Stimulated activated CD4-positive, alpha-beta T cell treated with anti-CD3 and anti-CD28 coated beads, TNF-alpha, amount 100 ng/mL, for 24 hours (primary cell): ENCODE results near the gene NTNG1.
"Not testable (repeated sequence)": the region's sequence is repeated elsewhere in the genome, so short reads cannot be mapped to it uniquely, and the experiment has no call there.

Source experiments
- DNase-seq, 3 experiments: peaks; one replicate each; pipeline ENCODE4 v3.0.0-alpha.2; 2020; ENCODE audit warnings: low read depth in 3 of 3

Gene NTNG1

GRCh38 chr1:107142666-107143065, 1.8 kb downstream of the NTNG1 start:
- no peak for DNase-seq

DNA sequence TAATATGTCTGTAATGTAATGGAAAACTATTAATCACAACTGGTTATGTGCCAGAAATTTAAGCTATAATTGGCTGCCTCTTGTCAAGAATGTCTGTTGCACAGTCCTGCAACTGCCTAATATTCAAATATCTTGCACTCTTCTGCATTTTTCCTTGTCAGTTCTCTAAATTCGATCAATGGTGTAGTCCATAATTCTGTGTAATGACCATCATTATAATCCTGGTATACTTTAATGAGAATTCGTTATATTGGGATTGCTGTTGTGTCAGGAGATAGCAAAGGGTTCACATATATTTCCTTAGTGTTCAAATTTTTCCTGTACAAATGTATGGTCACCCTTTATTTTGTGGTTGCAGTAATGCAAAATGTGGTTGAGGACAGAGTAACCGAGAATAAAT, 4.8 kb downstream of the NTNG1 start:
- DNase-seq, result no peak

DNA sequence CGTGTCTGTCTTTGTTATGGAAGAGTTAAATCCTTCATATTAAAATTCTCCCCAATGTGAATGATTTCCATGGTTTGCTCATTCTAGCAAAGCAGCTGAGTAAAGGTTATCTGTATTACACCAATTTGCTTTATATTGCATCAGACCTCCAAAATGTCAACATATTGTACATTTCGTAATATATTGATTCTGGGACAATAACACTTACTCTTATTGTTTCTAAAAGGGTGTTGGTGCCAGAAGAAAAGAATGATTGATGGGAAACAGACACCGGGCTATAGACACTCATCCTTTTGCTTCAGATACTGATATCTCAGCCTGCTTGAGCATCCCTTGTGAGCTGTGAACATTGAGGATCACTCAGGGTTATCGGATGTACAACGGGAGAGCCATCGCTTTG, 7.0 kb downstream of the NTNG1 start:
- DNase-seq, result no peak

GRCh38 chr1:107149946-107150345, 9.1 kb downstream of the NTNG1 start:
- no peak for DNase-seq

DNA sequence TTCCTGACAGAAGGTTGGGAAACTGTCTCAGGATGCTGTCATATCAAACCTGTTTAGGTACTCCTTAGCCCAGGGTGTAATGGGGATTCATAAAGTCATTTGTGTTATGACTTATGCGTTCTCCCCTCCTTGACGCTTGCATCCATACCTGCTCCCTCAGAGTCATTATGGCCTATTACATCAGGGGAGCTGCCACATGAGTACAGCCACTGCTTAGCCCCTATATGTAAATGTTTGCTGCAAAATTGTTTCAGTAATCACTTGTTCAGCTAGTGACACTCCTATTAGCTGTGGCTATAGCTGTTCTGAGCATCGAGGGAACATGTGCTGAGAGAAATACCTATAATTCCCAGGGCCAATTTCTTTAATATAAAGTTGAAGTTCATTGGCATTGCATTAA, 10.5 kb downstream of the NTNG1 start:
- no peak for DNase-seq

DNA sequence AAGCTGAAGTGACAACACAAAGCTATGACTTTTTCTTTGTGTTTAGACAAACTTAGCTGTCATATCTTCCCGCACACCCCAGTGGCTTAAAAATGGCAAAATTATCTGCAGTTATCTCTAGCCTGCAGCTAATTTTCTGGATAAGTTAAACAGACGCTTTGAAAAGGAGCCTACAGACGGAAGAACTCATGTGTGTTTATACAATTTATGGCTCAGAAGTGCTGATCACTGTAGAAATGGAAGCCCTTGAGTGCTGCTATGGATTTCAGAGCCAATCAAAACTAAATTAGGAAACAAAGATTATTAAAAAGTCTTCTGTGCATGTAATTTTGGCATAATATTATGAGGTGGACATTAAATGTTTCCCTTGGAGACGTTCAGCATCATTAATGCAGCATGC, 11.6 kb downstream of the NTNG1 start:
- no peak for DNase-seq

DNA sequence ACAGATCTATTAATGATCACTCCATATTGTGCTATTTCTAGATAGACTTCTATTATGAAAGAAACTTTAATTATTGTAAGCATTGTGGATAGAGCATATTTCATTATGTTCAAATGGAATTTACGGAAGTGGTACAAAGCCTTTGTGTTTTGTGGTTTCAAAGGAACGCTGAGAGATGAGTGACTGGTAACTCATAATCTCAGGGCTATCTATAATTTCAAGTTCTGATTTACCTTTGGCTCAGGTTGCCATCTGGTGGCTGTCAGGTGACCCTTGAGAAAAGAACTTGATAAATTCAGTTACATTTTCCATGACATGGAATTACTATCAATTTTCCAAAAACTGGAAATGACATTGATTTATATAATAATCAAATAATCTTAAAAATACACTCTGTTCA, 12.2 kb downstream of the NTNG1 start:
- no peak for DNase-seq

- no peak for DNase-seq
These were observed 17.7 kb downstream of the NTNG1 start for GRCh38 chr1:107158496-107158895.

DNA sequence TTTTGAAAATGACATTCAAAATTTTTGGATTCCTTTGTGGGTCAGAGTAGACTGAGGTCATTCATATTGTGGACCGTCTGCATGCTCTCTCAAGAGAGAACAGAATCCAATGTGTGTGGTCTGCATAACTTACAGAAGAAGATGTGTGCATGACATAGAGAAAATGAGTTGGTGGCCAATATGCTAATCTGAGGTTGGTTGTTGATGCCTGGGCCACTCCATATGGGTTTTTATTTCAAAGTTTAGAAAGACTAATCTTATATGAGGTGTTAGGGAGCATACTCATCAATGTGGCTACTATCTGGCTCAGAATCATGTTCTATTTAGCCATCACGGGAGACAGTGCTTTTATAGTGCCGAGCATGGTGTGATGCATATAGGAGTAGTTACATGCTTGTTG, 18.2 kb downstream of the NTNG1 start:
- no peak for DNase-seq

DNA sequence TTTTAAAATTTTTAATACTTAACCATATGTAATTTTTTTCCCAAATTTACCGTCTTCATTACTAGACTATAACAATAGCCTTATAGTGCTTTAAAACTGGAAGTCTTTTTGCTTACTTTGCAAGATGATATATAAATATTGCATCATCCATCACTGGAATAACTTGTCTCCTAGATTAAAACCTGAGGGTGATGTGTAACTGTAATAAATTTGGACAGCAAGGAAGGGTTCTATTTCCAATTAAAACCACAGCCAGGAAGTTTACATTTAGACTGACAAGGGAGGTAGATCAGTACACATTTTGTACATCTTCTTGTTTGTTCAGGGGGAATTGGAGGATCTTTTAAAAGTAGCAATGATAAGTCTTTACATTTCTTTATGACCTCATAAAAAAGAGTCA, 21.9 kb downstream of the NTNG1 start:
- DNase-seq, result no peak

DNA sequence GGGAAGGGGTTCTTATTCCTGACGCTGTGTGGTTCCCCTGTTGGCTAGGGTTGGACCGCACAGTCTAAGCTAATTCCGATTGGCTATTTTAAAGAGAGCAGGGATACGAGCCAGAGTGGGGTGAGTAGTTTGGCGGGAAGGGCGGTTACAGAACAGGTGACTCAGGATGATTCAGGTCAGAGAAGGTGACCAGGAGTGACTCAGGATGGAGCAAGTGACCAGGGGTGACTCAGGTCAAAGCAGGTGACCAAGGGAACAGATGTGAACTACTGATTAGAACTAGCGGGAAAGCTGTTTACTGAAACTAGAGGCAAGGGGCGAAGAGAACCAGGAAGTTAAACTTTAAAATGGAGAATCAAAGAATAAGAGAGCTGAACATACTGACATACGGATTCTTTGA, 24.1 kb downstream of the NTNG1 start:
- not testable (repeated sequence) for DNase-seq

GRCh38 chr1:107169615-107170014, 28.8 kb downstream of the NTNG1 start:
- DNase-seq, result no peak

DNA sequence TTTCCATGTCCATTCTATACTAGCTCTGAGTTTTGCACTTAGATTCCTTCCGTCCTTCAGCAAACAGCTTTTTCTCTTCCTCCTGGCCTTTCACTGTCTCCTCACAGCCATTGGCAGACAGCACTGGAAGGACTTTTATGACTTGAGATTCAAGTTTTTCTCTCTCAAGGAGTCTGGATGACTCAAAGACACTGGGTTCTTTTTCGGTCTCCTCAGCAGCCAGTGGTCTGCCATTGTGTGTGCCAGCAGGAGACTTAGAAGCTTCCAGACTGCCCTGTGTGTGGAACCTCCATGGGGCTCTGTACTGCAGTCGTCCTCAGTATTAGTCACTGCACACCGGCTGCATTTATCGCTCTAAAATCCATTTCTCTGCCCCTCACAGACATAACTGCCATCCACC, 30.5 kb downstream of the NTNG1 start:
- DNase-seq, result no peak

- DNase-seq, result no peak
These were observed 31.8 kb downstream of the NTNG1 start for GRCh38 chr1:107172450-107173170.

GRCh38 chr1:107175102-107175909, 34.5 kb downstream of the NTNG1 start:
- no peak for DNase-seq

GRCh38 chr1:107181253-107181969, 40.6 kb downstream of the NTNG1 start:
- no peak for DNase-seq

DNA sequence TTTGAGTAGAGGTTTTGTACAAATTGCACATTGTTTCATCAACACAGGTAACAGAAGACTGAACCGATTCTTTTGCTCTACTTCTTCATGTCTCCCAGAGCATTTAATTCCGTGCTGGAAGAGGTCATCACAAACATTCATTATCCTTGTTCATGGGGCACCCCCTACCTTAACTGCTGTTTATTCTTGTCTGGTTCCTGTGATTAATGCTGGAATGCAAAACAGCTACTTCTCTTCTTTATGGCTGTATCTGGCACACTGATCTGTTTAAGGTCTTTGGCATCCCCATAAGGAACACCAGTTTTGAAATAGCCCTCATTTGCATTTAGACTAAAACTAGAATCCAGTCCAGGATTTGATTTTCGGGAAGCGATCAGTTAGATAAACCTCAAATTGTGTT, 42.2 kb downstream of the NTNG1 start:
- DNase-seq, result no peak

- no peak for DNase-seq
These were observed 44.0 kb downstream of the NTNG1 start for GRCh38 chr1:107184888-107185287.

GRCh38 chr1:107187399-107187798, 46.6 kb downstream of the NTNG1 start:
- no peak for DNase-seq

DNA sequence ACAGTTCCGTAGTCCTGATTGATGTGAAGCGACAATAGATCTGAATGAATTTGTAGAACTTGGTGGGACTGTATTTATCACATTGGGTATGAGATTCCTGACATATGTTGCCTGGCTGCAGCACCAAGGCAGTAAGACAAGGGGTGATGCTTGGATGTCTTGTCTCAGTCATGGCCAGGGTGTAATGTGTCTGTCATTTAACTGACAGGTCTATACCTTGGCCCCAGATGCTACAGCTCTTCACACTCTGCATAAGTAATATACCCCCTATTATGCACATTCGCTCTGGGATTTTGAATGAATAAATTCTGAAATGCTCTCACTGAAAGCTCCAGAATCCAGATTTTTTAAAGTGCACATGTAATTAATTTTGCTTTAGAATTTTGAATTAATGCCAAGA, 47.3 kb downstream of the NTNG1 start:
- no peak for DNase-seq

- no peak for DNase-seq
These were observed 53.5 kb downstream of the NTNG1 start for GRCh38 chr1:107194380-107194779.

DNA sequence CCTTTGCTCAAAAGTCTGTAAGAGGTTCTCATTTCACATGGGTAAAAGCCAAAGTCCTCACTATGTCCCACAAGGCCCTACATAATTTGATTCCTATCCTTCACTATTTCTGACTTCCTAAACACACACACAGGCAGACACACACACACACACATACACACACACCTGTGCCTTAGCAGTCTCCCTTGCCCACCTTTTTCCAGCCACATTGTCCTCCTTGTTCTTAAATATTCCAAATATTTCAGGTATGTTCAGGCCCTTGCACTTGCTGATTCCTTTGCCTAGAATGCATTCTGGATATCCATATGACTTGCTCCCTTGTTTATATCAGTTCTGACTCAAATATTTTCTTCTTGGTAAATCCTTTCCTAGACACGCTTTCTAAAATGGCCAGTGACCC, 54.6 kb downstream of the NTNG1 start:
- no peak for DNase-seq
